NCI-H2171 treated with DMSO at 0.1 percent for 48 hours (cell line): Measurements from ENCODE around the gene CHKB.

ENCODE experiments used
- DNase-seq: peaks from one replicate; lab custom pipeline; 2025; lab: John Stamatoyannopoulos, UW

The CHKB gene

GRCh38 chr22:50600538-50600937 is 17.9 kb upstream of the CHKB start, which contains the start of gene MAPK8IP2:
TSS of gene MAPK8IP2 (plus strand) at chr22:50600793. CDS start at chr22:50600819, 26 bp downstream.
- peak; percentile 58 for DNase-seq

GRCh38 chr22:50599816-50600455 is 17.3 kb upstream of the CHKB start:
- DNase-seq: peak; percentile 43

- no peak for DNase-seq
Measured at GRCh38 chr22:50597097-50597496, 14.4 kb upstream of the CHKB start.

GRCh38 chr22:50595189-50595588 is 12.5 kb upstream of the CHKB start:
- no peak for DNase-seq

GRCh38 chr22:50587407-50587806 is 4.8 kb upstream of the CHKB start:
- no peak for DNase-seq

GRCh38 chr22:50586416-50586815 is 3.8 kb upstream of the CHKB start:
- DNase-seq: no peak

- no peak for DNase-seq
Measured at GRCh38 chr22:50585781-50586180, 3.1 kb upstream of the CHKB start.

- DNase-seq: no peak
Measured at GRCh38 chr22:50585238-50585637, 2.6 kb upstream of the CHKB start.

GRCh38 chr22:50584106-50585096 is 1.8 kb upstream of the CHKB start:
- no peak for DNase-seq

- DNase-seq: peak; percentile 39
Measured at GRCh38 chr22:50583294-50583861, 729 bp upstream of the CHKB start.

GRCh38 chr22:50581950-50582492 is 628 bp downstream of the CHKB start:
- DNase-seq: peak; percentile 71

GRCh38 chr22:50581031-50581949 is 1.4 kb downstream of the CHKB start:
- DNase-seq: no peak

GRCh38 chr22:50579752-50580151 is 2.9 kb downstream of the CHKB start:
- DNase-seq: no peak

- DNase-seq: no peak
Measured at GRCh38 chr22:50578776-50579310, 3.8 kb downstream of the CHKB start.

GRCh38 chr22:50577987-50578775 is 4.5 kb downstream of the CHKB start, which contains the start of gene CPT1B:
TSS of gene CPT1B (minus strand) at chr22:50578427. CDS start at chr22:50577915, 512 bp downstream.
- DNase-seq: peak; percentile 48

GRCh38 chr22:50577697-50577986 is 5.0 kb downstream of the CHKB start:
- no peak for DNase-seq

- DNase-seq: no peak
Measured at GRCh38 chr22:50576806-50577696, 5.6 kb downstream of the CHKB start.

- DNase-seq: no peak
Measured at GRCh38 chr22:50576070-50576469, 6.6 kb downstream of the CHKB start.

GRCh38 chr22:50575426-50575941 is 7.2 kb downstream of the CHKB start:
- no peak for DNase-seq
